ENCODE data around the gene AVPR2.

The AVPR2 gene

GRCh38 chrX:153882557-153882956 is 21.9 kb upstream of the AVPR2 start:
- Histone ChIP-seq H2AFZ (ENCODE audit: insufficient read depth, low read length, poor library complexity) (no peak overlapping the region), H3K14ac (ENCODE audit: low read length) (no peak overlapping the region), H3K18ac (ENCODE audit: low read length) (no peak overlapping the region), H2BK5ac (ENCODE audit: low read depth, low read length, poor library complexity) (no peak overlapping the region), H3K79me2 (ENCODE audit: control insufficient read depth, insufficient read depth, low read length, poor library complexity) (no peaks in the 10 kb centered on the region), H3K4ac (ENCODE audit: low read depth, low read length) (no peak overlapping the region), H4K8ac (ENCODE audit: low read depth, low read length) (no peak overlapping the region), H3K36me3 (ENCODE audit: control insufficient read depth in 1 of 2, insufficient read depth in 2 of 2, low read length in 2 of 2) (no peaks in the 10 kb centered on the region), H3K79me1 (ENCODE audit: low read length) (peaks cover 9% of the 10 kb centered on the region), H3K9ac (ENCODE audit: low read length) (no peak overlapping the region), H3K4me1 (ENCODE audit: control insufficient read depth in 1 of 2, insufficient read depth in 2 of 2, low read length in 2 of 2) (peaks cover 18 to 37% of the 10 kb centered on the region in 2 experiments), H3K9me3 (ENCODE audit: insufficient read depth, low read depth, low read length) (no peaks in the 10 kb centered on the region), H2BK12ac (ENCODE audit: low read length) (no peak overlapping the region), H3K27ac (ENCODE audit: low read depth, low read length) (peak overlapping the region; percentile 11), H2AK5ac (ENCODE audit: low read length) (no peak overlapping the region), H3K4me2 (ENCODE audit: low read length) (peak overlapping the region; percentile 27), H3K27me3 (ENCODE audit: insufficient read depth, low read length) (no peaks in the 10 kb centered on the region), H4K91ac (ENCODE audit: low read depth, low read length) (no peak overlapping the region), H3K4me3 (ENCODE audit: low read depth, low read length) (no peak overlapping the region), H2BK120ac (ENCODE audit: insufficient read depth, low read length, poor library complexity) (no peak overlapping the region), H3K23ac (ENCODE audit: low read length) (no peak overlapping the region), H4K12ac (ENCODE audit: low read depth, low read length) (no peak overlapping the region)
- DNase-seq, result no peak
- WGBS (ENCODE audit: extremely low coverage, insufficient coverage, insufficient read length), result no CpG with 5 or more reads among the region's 7 CpGs

- H3K4me3 ChIP-seq (ENCODE audit: low read depth, low read length), result no peak overlapping the region
- no peak overlapping the region for H4K8ac ChIP-seq (ENCODE audit: low read depth, low read length)
- peak overlapping the region; percentile 61 for H2AK5ac ChIP-seq (ENCODE audit: low read length)
- H4K12ac ChIP-seq (ENCODE audit: low read depth, low read length), result no peak overlapping the region
- peak overlapping the region; percentile 25 for H3K14ac ChIP-seq (ENCODE audit: low read length)
- no peak for DNase-seq
- no peak overlapping the region for H2BK12ac ChIP-seq (ENCODE audit: low read length)
- no peaks in the 10 kb centered on the region for H3K79me2 ChIP-seq (ENCODE audit: control insufficient read depth, insufficient read depth, low read length, poor library complexity)
- no peaks in the 10 kb centered on the region for H3K9me3 ChIP-seq (ENCODE audit: insufficient read depth, low read depth, low read length)
- no peak overlapping the region for H2BK120ac ChIP-seq (ENCODE audit: insufficient read depth, low read length, poor library complexity)
- no peak overlapping the region for H2BK5ac ChIP-seq (ENCODE audit: low read depth, low read length, poor library complexity)
- H4K91ac ChIP-seq (ENCODE audit: low read depth, low read length), result no peak overlapping the region
- H3K4me1 ChIP-seq (ENCODE audit: control insufficient read depth in 1 of 2, insufficient read depth in 2 of 2, low read length in 2 of 2), result peaks cover 17 to 35% of the 10 kb centered on the region in 2 experiments
- H3K4me2 ChIP-seq (ENCODE audit: low read length), result no peak overlapping the region
- no peaks in the 10 kb centered on the region for H3K36me3 ChIP-seq (ENCODE audit: control insufficient read depth in 1 of 2, insufficient read depth in 2 of 2, low read length in 2 of 2)
- H3K18ac ChIP-seq (ENCODE audit: low read length), result no peak overlapping the region
- no peak overlapping the region for H3K9ac ChIP-seq (ENCODE audit: low read length)
- peaks cover 9% of the 10 kb centered on the region for H3K79me1 ChIP-seq (ENCODE audit: low read length)
- no peaks in the 10 kb centered on the region for H3K27me3 ChIP-seq (ENCODE audit: insufficient read depth, low read length)
- no peak overlapping the region for H3K27ac ChIP-seq (ENCODE audit: low read depth, low read length)
- H2AFZ ChIP-seq (ENCODE audit: insufficient read depth, low read length, poor library complexity), result no peak overlapping the region
- no CpG with 5 or more reads among the region's 13 CpGs for WGBS (ENCODE audit: extremely low coverage, insufficient coverage, insufficient read length)
- no peak overlapping the region for H3K4ac ChIP-seq (ENCODE audit: low read depth, low read length)
- no peak overlapping the region for H3K23ac ChIP-seq (ENCODE audit: low read length)
Measured at GRCh38 chrX:153883163-153883843, 21.2 kb upstream of the AVPR2 start.

GRCh38 chrX:153884136-153884535 is 20.3 kb upstream of the AVPR2 start:
- no peak overlapping the region for H3K4me3 ChIP-seq (ENCODE audit: low read depth, low read length)
- H2BK5ac ChIP-seq (ENCODE audit: low read depth, low read length, poor library complexity), result no peak overlapping the region
- no peaks in the 10 kb centered on the region for H3K27me3 ChIP-seq (ENCODE audit: insufficient read depth, low read length)
- H3K27ac ChIP-seq (ENCODE audit: low read depth, low read length), result no peak overlapping the region
- no peak overlapping the region for H3K4ac ChIP-seq (ENCODE audit: low read depth, low read length)
- peaks cover 15 to 35% of the 10 kb centered on the region in 2 experiments for H3K4me1 ChIP-seq (ENCODE audit: control insufficient read depth in 1 of 2, insufficient read depth in 2 of 2, low read length in 2 of 2)
- no CpG with 5 or more reads among the region's 13 CpGs for WGBS (ENCODE audit: extremely low coverage, insufficient coverage, insufficient read length)
- no peak overlapping the region for H3K23ac ChIP-seq (ENCODE audit: low read length)
- H3K9me3 ChIP-seq (ENCODE audit: insufficient read depth, low read depth, low read length), result no peaks in the 10 kb centered on the region
- H3K36me3 ChIP-seq (ENCODE audit: control insufficient read depth in 1 of 2, insufficient read depth in 2 of 2, low read length in 2 of 2), result no peaks in the 10 kb centered on the region
- H4K8ac ChIP-seq (ENCODE audit: low read depth, low read length), result no peak overlapping the region
- no peak overlapping the region for H2AFZ ChIP-seq (ENCODE audit: insufficient read depth, low read length, poor library complexity)
- H3K18ac ChIP-seq (ENCODE audit: low read length), result no peak overlapping the region
- H4K12ac ChIP-seq (ENCODE audit: low read depth, low read length), result no peak overlapping the region
- H3K79me2 ChIP-seq (ENCODE audit: control insufficient read depth, insufficient read depth, low read length, poor library complexity), result no peaks in the 10 kb centered on the region
- no peak for DNase-seq
- no peak overlapping the region for H2BK120ac ChIP-seq (ENCODE audit: insufficient read depth, low read length, poor library complexity)
- H3K9ac ChIP-seq (ENCODE audit: low read length), result no peak overlapping the region
- H2AK5ac ChIP-seq (ENCODE audit: low read length), result no peak overlapping the region
- H3K14ac ChIP-seq (ENCODE audit: low read length), result no peak overlapping the region
- peaks cover 9% of the 10 kb centered on the region for H3K79me1 ChIP-seq (ENCODE audit: low read length)
- no peak overlapping the region for H4K91ac ChIP-seq (ENCODE audit: low read depth, low read length)
- H3K4me2 ChIP-seq (ENCODE audit: low read length), result no peak overlapping the region
- H2BK12ac ChIP-seq (ENCODE audit: low read length), result no peak overlapping the region

- H2BK120ac ChIP-seq (ENCODE audit: insufficient read depth, low read length, poor library complexity), result no peak overlapping the region
- H3K79me2 ChIP-seq (ENCODE audit: control insufficient read depth, insufficient read depth, low read length, poor library complexity), result no peaks in the 10 kb centered on the region
- H4K91ac ChIP-seq (ENCODE audit: low read depth, low read length), result no peak overlapping the region
- peak overlapping the region; percentile 56 for H3K4me2 ChIP-seq (ENCODE audit: low read length)
- H4K8ac ChIP-seq (ENCODE audit: low read depth, low read length), result no peak overlapping the region
- H3K9me3 ChIP-seq (ENCODE audit: insufficient read depth, low read depth, low read length), result no peaks in the 10 kb centered on the region
- H3K4ac ChIP-seq (ENCODE audit: low read depth, low read length), result no peak overlapping the region
- H3K79me1 ChIP-seq (ENCODE audit: low read length), result peaks cover 9% of the 10 kb centered on the region
- H2BK12ac ChIP-seq (ENCODE audit: low read length), result no peak overlapping the region
- no peaks in the 10 kb centered on the region for H3K36me3 ChIP-seq (ENCODE audit: control insufficient read depth in 1 of 2, insufficient read depth in 2 of 2, low read length in 2 of 2)
- H4K12ac ChIP-seq (ENCODE audit: low read depth, low read length), result no peak overlapping the region
- H2AFZ ChIP-seq (ENCODE audit: insufficient read depth, low read length, poor library complexity), result no peak overlapping the region
- no peak overlapping the region for H2AK5ac ChIP-seq (ENCODE audit: low read length)
- H3K27me3 ChIP-seq (ENCODE audit: insufficient read depth, low read length), result no peaks in the 10 kb centered on the region
- H2BK5ac ChIP-seq (ENCODE audit: low read depth, low read length, poor library complexity), result no peak overlapping the region
- H3K4me1 ChIP-seq (ENCODE audit: control insufficient read depth in 1 of 2, insufficient read depth in 2 of 2, low read length in 2 of 2), result peaks cover 15 to 35% of the 10 kb centered on the region in 2 experiments
- no peak overlapping the region for H3K18ac ChIP-seq (ENCODE audit: low read length)
- no peak overlapping the region for H3K4me3 ChIP-seq (ENCODE audit: low read depth, low read length)
- no peak overlapping the region for H3K9ac ChIP-seq (ENCODE audit: low read length)
- WGBS (ENCODE audit: extremely low coverage, insufficient coverage, insufficient read length), result no CpG with 5 or more reads among the region's 6 CpGs
- no peak overlapping the region for H3K23ac ChIP-seq (ENCODE audit: low read length)
- no peak for DNase-seq
- no peak overlapping the region for H3K14ac ChIP-seq (ENCODE audit: low read length)
- H3K27ac ChIP-seq (ENCODE audit: low read depth, low read length), result no peak overlapping the region
Measured at GRCh38 chrX:153884590-153884989, 19.9 kb upstream of the AVPR2 start.

Data from trophoblast cell (in vitro differentiated cells and primary cell).